K562 (cell line): Measurements from ENCODE around the gene HS3ST4.

Source experiments
- EGR1 ChIP-seq: fragments of 450-650 bp; conservative IDR thresholded peaks from 2 replicates; pipeline ENCODE4 v1.6.1; 2017; ENCODE audit warnings: mild to moderate bottlenecking
- FOXA1 ChIP-seq: fragments of 450-650 bp; IDR thresholded peaks from 2 replicates; pipeline ENCODE4 v1.6.1; 2016; ENCODE audit warnings: mild to moderate bottlenecking, borderline replicate concordance
- GATAD2A ChIP-seq: fragments of 450-650 bp; IDR thresholded peaks from 2 replicates; pipeline ENCODE4 v1.6.1; 2017
- HDAC3 ChIP-seq: fragments of 450-650 bp; IDR thresholded peaks from 2 replicates; pipeline ENCODE4 v1.6.1; 2018; ENCODE audit warnings: borderline replicate concordance, mild to moderate bottlenecking, moderate library complexity; ENCODE audit not compliant: partially characterized antibody
- HSF4 ChIP-seq: fragments of 250-450 bp; sonication (Bioruptor Pico); IDR thresholded peaks from 2 replicates; pipeline ENCODE4 v2.1.2; 2022; ENCODE audit warnings: mild to moderate bottlenecking, moderate library complexity, borderline replicate concordance
- NR3C1 ChIP-seq: sonication (generic); formaldehyde crosslinking; IDR thresholded peaks from 2 replicates; pipeline ENCODE4 v1.8.1; 2022; ENCODE audit warnings: missing genetic modification reagents
- POLR2A ChIP-seq: fragments of 450-650 bp; conservative IDR thresholded peaks from 2 replicates; pipeline ENCODE4 v1.6.1; 2016
- U2AF2 ChIP-seq: fragments of 200-400 bp; formaldehyde crosslinking; optimal IDR thresholded peaks from 2 replicates; pipeline ENCODE3; 2017; ENCODE audit warnings: low read depth, mild to moderate bottlenecking, low read length
- ZNF133 ChIP-seq: fragments of 250-450 bp; sonication (Bioruptor Pico); IDR thresholded peaks from 2 replicates; pipeline ENCODE4 v1.4.0; 2020; ENCODE audit warnings: mild to moderate bottlenecking
- ZNF24 ChIP-seq: fragments of 450-650 bp; IDR thresholded peaks from 2 replicates; pipeline ENCODE4 v1.6.1; 2016
- TF ChIP-seq, protein P1 (sequence below): sonication (generic); formaldehyde crosslinking; IDR thresholded peaks from 2 replicates; pipeline ENCODE4 v1.8.1; 2022; ENCODE audit warnings: missing genetic modification reagents
- TF ChIP-seq, protein P2 (sequence below): sonication (generic); IDR thresholded peaks from 2 replicates; pipeline ENCODE4 v1.6.1; 2016
- TF ChIP-seq, protein P3 (sequence below), 3 experiments: IDR thresholded peaks in 2 of 3; conservative IDR thresholded peaks in 1 of 3; 2 replicates each; pipeline ENCODE4 v1.5.1; 2011 to 2012; ENCODE audit warnings: low read length in 3 of 3, mild to moderate bottlenecking in 3 of 3, control low read depth in 2 of 3, improper control_type of control experiment in 1 of 3, inconsistent platforms in 1 of 3, low read depth in 1 of 3, mixed read lengths in 1 of 3, moderate library complexity in 1 of 3; ENCODE audit not compliant: insufficient read depth in 2 of 3

DNA sequence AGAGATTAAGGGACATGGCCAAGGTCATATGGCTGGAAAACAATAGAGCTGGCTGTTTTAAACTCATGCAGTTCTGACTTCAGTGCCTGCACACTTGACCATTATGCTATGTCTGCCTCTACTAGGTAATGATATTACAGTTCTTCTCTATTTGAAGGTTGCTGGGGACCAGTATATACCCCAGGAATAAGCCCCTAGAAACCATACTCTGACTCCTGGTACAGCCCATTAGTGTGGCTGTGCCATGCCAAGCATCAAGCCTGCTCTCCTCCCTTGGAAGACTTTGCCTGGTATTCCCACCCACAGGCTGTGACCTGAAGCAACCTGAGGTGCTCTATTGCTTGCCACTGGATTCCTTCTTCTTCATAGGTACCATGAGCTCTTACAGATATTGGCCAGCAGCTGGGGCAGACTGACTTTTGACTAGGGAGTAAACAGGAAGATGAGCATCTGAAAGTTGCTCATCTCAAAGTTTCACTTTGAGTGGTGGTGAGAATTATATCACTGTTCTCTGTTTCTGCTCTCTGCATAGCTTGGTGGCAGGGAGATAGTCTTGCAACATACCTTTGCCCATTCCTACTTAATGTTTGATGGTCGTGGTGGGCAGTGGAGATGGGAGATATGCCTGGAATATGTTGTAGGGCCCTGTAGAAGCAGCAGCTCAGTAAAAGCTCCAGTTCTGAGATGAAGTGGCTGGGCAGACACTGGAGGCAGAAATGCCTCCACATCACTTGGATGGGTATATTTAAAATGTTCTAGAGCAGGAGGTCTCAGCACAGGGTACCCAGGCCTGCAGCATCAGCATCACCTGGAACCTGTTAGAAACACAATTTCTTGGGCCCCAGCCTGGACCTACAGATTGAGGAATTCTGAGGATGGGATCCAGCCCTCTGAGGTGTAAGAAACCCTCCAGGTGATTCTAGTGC, 274.7 kb downstream of the HS3ST4 start:
- no peak for TF ChIP-seq ZNF133
- TF ChIP-seq, protein P1, sequence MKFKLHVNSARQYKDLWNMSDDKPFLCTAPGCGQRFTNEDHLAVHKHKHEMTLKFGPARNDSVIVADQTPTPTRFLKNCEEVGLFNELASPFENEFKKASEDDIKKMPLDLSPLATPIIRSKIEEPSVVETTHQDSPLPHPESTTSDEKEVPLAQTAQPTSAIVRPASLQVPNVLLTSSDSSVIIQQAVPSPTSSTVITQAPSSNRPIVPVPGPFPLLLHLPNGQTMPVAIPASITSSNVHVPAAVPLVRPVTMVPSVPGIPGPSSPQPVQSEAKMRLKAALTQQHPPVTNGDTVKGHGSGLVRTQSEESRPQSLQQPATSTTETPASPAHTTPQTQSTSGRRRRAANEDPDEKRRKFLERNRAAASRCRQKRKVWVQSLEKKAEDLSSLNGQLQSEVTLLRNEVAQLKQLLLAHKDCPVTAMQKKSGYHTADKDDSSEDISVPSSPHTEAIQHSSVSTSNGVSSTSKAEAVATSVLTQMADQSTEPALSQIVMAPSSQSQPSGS, result no peak
- TF ChIP-seq HSF4 (CRISPR knock-in tag), result no peak
- TF ChIP-seq GATAD2A, result no peak
- no peak for TF ChIP-seq EGR1
- TF ChIP-seq, protein P2, sequence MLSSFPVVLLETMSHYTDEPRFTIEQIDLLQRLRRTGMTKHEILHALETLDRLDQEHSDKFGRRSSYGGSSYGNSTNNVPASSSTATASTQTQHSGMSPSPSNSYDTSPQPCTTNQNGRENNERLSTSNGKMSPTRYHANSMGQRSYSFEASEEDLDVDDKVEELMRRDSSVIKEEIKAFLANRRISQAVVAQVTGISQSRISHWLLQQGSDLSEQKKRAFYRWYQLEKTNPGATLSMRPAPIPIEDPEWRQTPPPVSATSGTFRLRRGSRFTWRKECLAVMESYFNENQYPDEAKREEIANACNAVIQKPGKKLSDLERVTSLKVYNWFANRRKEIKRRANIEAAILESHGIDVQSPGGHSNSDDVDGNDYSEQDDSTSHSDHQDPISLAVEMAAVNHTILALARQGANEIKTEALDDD, result no peak
- no peak for TF ChIP-seq NR3C1 (CRISPR knock-in tag)
- TF ChIP-seq, protein P3, sequence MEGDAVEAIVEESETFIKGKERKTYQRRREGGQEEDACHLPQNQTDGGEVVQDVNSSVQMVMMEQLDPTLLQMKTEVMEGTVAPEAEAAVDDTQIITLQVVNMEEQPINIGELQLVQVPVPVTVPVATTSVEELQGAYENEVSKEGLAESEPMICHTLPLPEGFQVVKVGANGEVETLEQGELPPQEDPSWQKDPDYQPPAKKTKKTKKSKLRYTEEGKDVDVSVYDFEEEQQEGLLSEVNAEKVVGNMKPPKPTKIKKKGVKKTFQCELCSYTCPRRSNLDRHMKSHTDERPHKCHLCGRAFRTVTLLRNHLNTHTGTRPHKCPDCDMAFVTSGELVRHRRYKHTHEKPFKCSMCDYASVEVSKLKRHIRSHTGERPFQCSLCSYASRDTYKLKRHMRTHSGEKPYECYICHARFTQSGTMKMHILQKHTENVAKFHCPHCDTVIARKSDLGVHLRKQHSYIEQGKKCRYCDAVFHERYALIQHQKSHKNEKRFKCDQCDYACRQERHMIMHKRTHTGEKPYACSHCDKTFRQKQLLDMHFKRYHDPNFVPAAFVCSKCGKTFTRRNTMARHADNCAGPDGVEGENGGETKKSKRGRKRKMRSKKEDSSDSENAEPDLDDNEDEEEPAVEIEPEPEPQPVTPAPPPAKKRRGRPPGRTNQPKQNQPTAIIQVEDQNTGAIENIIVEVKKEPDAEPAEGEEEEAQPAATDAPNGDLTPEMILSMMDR (IDR thresholded peaks at IDR 0.05 in 2 of 3, conservative IDR thresholded peaks at IDR 0.05 in 1 of 3; ENCODE audit: insufficient read depth in 2 of 3, low read depth in 1 of 3, low read length in 3 of 3), result no peak
- TF ChIP-seq POLR2A, result no peak
- TF ChIP-seq HDAC3, result no peak
- no peak for TF ChIP-seq FOXA1
- TF ChIP-seq U2AF2, result no peak
- TF ChIP-seq ZNF24, result no peak
